SK-N-SH treated with all-trans-retinoic acid at 6 μM for 48 hours (cell line): ENCODE results near the gene FN1.

Source experiments
- ARNTL ChIP-seq: fragments of 450-650 bp; formaldehyde crosslinking; IDR thresholded peaks from 2 replicates; pipeline ENCODE4 v1.5.0; 2020; ENCODE audit warnings: low read depth, mild to moderate bottlenecking, moderate library complexity, borderline replicate concordance
- ESRRG ChIP-seq: fragments of 250-450 bp; sonication (Bioruptor Pico); IDR thresholded peaks from 2 replicates; pipeline ENCODE4 v1.6.1; 2021; ENCODE audit warnings: mild to moderate bottlenecking
- GLIS3 ChIP-seq: fragments of 250-450 bp; sonication (Bioruptor Pico); IDR thresholded peaks from 2 replicates; pipeline ENCODE4 v1.5.0; 2020; ENCODE audit warnings: mild to moderate bottlenecking, moderate library complexity
- RARB ChIP-seq: fragments of 250-450 bp; sonication (Bioruptor Pico); IDR thresholded peaks from 2 replicates; pipeline ENCODE4 v1.8.0; 2021; ENCODE audit warnings: mild to moderate bottlenecking, moderate library complexity
- ZFP3 ChIP-seq: fragments of 250-450 bp; sonication (Bioruptor Pico); IDR thresholded peaks from 2 replicates; pipeline ENCODE4 v1.5.0; 2020; ENCODE audit warnings: mild to moderate bottlenecking, moderate library complexity
- TF ChIP-seq, protein P1 (sequence below): fragments of 250-450 bp; sonication (Bioruptor Pico); IDR thresholded peaks from 2 replicates; pipeline ENCODE4 v1.5.1; 2021; ENCODE audit warnings: mild to moderate bottlenecking, moderate library complexity
- TF ChIP-seq, protein P2 (sequence below): fragments of 250-450 bp; sonication (Bioruptor Pico); IDR thresholded peaks from 2 replicates; pipeline ENCODE4 v1.8.0; 2020; ENCODE audit warnings: mild to moderate bottlenecking, moderate library complexity, borderline replicate concordance
- TF ChIP-seq, protein P3 (sequence below): fragments of 250-450 bp; sonication (Bioruptor Pico); IDR thresholded peaks from 2 replicates; pipeline ENCODE4 v1.5.1; 2020; ENCODE audit warnings: low read depth, mild to moderate bottlenecking, moderate library complexity

DNA sequence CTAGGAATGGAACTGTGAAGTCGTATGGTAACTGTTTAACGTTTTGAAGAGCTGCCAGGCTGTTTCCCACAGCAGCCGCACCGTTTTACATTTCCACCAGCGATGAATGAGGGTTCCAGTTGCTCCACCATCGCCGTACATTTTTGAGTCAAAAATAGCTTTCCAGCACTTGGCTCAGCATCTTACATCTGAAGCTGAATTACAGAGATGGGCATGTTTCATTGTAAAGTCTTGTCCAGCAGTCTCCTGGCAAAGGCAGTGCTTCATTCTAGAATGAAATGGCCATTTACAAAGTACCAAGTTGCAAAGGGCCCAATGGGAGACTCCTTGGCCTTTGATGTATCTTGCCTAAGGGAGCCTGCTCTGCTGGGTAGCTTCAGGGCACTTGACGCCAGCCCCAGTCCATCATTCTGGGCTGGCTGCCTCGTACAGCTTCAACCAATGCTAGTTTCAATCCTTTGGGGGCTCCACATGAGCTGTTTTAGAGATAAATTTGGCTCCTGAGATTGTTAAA, 78.9 kb downstream of the FN1 start:
- TF ChIP-seq GLIS3 = no peak
- TF ChIP-seq ESRRG = no peak
- TF ChIP-seq RARB (CRISPR knock-in tag) = no peak
- TF ChIP-seq, protein P1, sequence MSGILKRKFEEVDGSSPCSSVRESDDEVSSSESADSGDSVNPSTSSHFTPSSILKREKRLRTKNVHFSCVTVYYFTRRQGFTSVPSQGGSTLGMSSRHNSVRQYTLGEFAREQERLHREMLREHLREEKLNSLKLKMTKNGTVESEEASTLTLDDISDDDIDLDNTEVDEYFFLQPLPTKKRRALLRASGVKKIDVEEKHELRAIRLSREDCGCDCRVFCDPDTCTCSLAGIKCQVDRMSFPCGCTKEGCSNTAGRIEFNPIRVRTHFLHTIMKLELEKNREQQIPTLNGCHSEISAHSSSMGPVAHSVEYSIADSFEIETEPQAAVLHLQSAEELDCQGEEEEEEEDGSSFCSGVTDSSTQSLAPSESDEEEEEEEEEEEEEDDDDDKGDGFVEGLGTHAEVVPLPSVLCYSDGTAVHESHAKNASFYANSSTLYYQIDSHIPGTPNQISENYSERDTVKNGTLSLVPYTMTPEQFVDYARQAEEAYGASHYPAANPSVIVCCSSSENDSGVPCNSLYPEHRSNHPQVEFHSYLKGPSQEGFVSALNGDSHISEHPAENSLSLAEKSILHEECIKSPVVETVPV (CRISPR knock-in tag) = no peak
- no peak for TF ChIP-seq ARNTL
- TF ChIP-seq, protein P2, sequence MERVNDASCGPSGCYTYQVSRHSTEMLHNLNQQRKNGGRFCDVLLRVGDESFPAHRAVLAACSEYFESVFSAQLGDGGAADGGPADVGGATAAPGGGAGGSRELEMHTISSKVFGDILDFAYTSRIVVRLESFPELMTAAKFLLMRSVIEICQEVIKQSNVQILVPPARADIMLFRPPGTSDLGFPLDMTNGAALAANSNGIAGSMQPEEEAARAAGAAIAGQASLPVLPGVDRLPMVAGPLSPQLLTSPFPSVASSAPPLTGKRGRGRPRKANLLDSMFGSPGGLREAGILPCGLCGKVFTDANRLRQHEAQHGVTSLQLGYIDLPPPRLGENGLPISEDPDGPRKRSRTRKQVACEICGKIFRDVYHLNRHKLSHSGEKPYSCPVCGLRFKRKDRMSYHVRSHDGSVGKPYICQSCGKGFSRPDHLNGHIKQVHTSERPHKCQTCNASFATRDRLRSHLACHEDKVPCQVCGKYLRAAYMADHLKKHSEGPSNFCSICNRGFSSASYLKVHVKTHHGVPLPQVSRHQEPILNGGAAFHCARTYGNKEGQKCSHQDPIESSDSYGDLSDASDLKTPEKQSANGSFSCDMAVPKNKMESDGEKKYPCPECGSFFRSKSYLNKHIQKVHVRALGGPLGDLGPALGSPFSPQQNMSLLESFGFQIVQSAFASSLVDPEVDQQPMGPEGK (CRISPR knock-in tag) = no peak
- no peak for TF ChIP-seq ZFP3 (CRISPR knock-in tag)
- TF ChIP-seq, protein P3, sequence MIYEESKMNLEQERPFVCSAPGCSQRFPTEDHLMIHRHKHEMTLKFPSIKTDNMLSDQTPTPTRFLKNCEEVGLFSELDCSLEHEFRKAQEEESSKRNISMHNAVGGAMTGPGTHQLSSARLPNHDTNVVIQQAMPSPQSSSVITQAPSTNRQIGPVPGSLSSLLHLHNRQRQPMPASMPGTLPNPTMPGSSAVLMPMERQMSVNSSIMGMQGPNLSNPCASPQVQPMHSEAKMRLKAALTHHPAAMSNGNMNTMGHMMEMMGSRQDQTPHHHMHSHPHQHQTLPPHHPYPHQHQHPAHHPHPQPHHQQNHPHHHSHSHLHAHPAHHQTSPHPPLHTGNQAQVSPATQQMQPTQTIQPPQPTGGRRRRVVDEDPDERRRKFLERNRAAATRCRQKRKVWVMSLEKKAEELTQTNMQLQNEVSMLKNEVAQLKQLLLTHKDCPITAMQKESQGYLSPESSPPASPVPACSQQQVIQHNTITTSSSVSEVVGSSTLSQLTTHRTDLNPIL = no peak
